GM18868 (cell line): Measurements from ENCODE around the gene MAB21L1.
A peak's percentile ranks its signal among the peaks of the same experiment; 100 is the strongest.

Experiments
- ATAC-seq: cut with Tn5 transposase; IDR thresholded peaks from one replicate; pipeline ENCODE4 v1.9.1; 2021; ENCODE audit warnings: mild to moderate bottlenecking, moderate library complexity; ENCODE audit not compliant: unreplicated experiment

The MAB21L1 gene

DNA sequence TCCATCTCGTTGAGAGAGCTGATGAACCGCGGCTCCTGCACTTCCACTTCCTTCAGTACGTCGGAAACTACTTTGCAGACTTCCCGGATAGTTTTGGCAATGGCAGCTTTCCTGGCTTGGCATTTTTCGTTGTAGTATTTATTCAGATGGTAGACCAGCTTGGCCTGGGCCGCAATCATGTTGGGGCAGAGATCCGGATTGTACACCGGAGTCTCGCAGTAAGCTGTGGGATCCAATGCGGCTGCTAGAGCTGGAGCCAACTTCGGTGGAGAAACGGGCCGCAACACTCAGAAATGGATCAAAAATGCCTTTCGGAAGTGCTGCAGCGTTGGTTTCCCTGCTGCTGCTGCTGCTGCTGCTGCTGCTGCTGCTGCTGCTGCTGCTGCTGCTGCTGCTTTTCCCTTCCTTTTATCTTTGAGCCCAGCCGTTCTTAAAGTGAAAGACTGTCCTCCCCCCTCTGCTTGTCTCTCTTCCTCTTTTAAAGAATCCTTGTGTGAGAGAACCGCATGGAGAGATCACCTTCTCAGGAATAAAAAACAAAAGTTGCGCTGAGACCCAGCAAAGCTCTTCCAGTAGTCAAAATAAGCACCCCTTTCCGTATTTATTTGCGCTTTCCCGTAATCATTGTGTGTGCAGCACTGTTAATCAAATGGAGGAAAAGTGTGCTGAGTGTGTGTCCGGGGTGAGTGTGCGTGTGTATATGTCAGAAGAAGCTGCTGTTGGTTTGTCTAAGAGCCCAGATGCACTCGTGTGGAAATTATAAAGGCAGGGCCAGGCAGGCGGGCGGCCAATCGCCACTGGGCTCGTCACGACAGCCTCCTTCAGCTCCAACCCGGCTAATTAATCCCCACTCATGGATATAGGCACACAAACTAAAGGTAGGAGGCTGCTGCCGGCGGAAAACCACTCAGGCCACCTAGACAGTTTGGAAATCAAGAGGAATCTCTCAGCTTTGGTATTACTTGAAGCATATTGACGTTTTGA is at the start of gene MAB21L1:
Gene MAB21L1 (minus strand): TSS at position 730 of the 984 bp plus-strand sequence. CDS start 551 bp downstream, at position 179.
- ATAC-seq = peak; percentile 58

DNA sequence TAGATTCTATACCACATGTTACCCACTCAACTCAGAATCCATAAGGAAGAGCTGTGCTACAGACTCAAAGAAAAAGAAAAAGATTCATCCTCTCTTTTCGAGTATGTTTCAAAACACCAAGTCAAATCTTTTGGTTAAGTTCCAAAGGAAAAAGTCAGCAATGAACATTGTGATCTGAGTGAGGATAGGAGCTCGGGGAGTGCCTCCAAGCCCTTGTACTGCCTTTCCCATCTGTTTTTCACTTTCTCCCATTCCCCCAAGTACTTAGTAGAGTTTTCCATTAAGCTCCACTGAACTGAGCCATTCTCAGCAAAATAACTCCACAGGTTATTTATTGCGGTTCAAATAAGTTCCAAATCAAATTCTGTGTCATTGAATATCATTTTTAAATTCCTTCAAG is 47.7 kb upstream of the MAB21L1 start:
- ATAC-seq = no peak

DNA sequence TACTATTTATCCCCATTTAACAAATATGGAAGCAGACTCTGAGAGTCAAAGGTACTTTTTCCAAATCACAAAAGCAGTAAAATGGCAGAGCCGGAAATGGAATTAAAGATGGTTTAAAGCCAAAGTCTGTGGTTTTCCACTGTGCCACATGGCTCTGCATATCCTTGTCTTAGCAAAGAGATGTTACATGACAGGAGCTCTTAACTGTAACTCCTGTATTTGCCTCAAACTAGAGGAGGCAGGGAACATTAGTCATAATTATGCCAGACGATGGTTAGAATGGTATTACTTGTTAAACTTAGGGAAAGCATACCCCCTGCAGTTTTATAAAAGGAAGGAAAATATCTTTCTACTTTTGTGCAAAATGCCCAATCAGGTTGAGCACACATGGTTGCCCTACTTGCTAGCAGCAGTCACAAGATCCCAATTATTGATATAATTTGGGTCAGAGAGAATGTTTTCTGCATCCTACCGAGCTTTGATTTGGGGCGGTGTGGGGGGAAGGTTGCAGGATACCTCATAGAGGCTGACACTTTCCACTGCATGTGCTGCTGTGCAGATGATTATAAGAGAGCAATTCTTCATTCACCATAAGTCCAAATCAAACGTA is 42.0 kb upstream of the MAB21L1 start:
- ATAC-seq = no peak

DNA sequence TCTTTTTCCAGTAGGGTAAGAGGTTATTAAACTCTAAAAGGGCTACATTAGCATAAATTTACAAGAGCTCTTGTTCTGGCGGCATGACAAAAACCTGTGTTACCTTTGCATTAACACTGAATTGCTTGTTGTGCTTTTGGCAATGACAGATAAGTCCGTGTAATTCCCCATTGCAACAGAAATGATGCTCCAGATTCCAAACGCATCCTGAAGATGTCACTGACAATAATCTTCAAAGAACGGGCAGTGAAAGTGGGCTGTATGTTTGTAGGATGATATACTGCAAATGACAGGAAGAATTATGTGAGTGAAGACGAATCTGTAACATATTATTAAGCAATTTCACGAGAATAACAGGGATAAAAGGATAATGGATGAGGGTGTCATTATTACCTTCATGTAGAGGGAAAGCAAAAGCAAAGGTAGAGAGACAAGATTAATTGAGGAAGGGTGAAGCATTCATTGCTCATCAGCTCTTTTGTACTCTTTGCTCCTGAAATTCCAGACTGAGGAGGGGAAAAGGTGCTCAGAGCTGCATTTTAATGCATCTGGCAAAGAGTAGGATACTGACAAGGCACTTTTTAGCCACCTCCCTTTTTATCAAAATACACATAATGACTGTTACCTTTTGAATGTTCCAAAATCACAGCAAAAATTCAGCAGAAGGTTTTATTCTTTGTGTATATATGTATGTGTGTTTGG is 38.5 kb upstream of the MAB21L1 start:
- no peak for ATAC-seq

DNA sequence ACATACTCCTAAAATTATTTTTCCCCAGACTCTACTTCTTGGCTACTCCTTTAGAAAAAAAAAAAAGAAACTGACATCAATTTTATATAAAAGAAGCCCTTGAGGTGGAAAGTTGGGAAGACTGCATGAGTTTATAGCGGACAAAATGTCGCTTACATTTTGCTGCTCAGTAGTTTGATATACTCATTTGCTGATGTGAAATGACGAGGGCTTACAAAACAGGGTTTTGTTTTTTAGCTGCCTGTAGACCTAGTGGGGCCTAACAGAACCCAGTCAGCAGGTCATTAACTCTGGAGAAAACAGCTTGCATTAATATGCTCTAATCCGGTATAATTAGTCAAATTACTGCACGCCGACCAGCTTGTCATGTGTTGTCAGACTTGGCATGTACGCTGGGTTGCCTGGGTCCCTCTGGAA is 37.6 kb upstream of the MAB21L1 start:
- ATAC-seq = no peak

DNA sequence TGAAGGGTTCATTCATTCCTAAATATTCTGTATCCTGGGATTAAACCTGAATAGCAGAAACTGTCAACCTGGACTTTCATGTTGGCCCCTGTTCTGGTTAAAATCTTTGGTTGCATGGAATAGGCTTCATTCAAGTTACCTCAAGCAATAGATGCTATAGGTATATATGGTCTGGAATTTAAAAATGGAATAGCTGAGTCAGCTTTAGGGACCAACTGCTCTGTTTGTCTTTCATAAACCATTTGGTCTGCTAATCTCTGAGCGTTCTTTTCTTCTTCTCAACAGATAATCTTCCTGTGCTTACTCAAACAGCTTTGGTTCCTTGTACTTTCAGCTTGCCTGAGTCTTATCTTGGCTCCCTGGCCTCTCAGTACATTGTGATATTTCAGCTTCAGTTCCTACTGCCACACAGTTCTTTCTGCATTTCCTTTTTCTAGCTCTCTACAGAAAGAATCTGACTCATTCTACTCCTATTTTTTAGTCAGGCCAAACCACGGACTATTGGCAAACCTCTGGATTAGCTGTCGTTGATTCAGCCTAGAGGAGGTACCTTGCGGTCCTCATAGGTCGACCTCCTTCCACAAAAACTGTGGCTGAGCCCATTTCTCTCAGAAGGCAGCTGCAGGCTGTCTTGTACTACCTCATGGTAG is 35.9 kb upstream of the MAB21L1 start:
- peak; percentile 42 for ATAC-seq

DNA sequence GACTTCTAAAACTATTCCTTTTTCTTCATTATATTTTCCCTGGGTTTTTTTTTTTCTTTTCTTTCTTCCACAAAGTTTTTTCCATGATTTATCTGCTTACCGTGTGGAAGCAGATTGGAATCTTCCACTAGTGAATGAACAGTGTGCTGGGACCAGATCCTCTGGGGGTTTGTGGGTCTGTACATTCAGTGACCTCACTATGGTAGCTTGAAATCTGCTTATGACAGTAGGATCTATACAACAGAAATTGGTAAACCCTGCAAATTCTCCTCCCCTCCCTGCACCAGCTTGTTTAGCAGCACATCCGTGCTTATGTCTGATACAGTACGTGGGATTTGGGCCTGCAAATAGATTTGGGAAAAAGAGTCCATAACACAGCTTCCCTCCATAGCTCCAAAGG is 26.0 kb upstream of the MAB21L1 start:
- ATAC-seq = no peak

DNA sequence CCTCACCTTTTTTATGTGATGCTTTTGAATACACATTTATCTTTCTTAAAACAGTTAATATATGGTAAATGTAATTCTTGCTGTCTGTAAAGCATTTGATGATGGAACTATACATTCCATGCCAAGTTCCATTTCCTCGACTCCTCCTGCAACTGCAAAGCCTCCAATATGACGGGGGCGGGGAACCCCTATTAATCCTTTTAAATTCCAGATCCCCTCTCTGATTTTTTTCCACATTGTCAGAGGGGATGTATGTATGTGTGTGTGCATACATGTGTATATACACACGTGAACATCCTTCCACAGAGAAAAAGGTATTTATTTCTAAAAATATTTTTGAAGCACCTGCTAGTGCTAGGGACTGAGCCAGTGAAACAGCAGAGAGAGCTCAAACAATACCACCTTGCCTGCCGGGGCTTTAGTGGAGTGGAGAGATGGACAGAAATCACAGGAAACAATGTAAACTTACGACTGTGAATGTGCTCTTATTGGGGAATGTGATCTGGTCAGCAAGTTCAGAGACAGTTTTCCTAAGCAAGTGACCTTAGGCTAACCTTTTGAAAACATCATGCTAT is 25.3 kb upstream of the MAB21L1 start:
- ATAC-seq = no peak

DNA sequence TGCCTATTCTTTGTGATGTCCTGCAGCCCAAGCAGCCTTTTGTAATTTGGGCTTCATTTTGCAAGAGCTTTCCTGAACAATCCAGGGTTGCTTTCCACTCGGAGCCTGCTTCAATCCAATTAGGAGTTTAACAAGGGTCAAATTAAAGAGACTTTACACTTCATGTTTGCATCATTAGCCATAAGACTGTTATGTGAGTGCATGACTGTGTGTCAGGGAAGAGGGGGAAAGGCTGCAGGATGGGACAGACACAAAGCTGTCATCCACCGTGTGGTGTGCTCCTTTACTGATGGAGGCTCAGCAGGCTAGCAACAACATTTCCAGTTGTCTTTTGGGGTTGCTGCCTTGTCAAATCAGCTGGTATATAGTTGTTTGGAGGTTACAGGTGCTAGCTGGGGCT is 23.7 kb upstream of the MAB21L1 start:
- ATAC-seq = no peak

DNA sequence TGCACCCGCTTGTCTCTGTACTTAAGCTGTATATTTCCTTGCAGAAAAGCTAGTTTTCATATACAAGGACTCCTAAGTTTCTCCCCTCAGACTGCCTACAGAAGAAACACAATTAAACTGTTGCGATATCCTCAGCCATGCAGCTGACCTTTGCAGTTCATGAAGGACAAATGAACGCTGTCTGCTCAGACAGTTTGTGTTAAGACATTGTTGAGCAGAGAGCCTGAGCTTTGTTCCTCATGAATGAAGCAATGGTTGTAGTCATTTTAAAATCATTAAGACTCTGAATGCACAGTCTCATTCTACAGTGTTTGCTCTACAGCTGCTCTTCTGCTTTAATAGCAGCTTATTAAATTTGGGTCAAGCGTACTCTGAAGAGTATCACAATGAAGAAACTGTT is 23.2 kb upstream of the MAB21L1 start:
- no peak for ATAC-seq

DNA sequence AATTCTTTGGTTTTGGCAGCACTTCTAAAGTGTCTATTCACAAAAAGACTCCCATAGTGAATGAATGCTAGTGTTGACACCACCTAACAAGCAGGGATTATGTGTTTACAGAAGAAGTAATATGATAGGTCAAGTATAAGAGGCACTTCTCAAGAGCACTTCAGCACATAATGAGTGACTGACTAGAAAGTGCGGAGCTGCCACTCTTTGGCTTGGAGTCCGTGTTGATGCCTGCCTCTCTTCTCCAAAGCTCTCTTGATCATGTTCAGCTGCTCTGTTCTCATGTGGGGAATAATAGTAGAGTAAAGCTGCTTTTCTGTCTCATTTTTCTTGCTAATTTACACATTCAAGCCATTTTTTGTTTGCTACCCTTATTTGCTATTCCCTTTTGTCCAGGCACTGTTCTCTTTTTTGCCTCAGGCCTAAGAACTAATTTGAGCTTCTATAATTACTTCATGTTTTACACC is 22.7 kb upstream of the MAB21L1 start:
- no peak for ATAC-seq

DNA sequence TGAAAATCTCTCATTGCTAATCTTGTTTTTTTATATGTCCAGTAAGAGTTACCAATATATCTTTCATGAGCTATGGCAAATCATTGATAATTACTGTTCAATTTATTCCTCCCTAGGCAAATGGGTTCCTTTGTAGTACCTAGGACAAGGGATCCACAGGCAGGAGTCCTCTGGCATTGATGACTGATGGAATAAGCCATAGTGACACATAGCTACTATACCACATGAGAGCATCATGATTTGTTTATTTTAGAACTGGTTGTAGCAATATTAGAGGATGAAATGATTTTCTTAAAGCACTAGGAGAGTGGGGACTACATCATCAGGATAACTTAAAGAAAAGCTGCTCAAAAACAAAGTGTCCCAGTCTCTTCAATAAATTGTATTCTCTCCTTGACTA is 21.7 kb upstream of the MAB21L1 start:
- ATAC-seq = no peak

DNA sequence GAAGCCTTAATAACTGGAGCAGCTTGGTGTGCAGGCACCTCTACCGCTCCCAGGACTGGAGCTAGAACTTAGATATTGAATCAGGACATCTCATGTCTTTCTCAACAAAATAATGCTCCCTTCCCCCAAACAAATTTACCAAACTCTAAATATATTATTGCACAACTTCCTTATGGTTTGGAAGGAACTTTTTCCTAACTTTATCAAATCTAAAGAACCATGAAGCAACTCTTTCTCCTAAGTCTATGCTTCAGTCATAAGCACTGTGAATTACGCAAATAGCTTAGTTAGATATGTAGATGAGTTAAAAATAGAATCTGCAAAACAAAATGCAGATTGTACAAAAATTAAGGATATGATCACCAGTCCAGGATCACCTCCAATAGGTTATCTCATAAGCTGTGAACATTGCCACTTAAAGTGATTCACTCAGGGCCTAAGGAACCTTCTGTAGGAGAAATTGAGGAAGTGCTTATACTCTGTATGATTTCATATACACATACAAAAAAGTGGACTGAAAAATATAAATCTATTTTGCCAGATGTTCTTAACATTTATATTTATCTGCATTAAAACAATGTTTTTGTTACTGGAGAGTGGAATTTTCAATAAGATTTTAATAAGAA is 20.4 kb upstream of the MAB21L1 start:
- ATAC-seq = no peak

DNA sequence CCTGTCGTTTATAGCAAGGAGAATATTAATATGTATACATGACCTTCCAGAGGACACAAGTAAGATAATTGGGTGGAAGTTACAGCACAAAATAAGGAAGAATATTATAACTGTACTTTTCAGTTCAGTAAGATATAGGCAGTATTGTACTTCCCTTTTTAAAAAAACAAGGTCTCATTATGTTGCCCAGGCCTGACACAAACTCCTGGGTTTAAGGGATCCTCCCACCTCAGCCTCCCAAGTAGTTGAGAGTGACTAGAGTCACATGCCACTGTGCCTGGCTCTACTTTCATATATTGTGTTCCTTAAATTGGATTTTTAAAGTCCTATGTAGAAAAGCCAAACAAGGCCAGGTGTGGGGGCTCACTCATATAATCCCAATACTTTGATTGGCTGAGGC is 19.5 kb upstream of the MAB21L1 start:
- ATAC-seq = no peak

DNA sequence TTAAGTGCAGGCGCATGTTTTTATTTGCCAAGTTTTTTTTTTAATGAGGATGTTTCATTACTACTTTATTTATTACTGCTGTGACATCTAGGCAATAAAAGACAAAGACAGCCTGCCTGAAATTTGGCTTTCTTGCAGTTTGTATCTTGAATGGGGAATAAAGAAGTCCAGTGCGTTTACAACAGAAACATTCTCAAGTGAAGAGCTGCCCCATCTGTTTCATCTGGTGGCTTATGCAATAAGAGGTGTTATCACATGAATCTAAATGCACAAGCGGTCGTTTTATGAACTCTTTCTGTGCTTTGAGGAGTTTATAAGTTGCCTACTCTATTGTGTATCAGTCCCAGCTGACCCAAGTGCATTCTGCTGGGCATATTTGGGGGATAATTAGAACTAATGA is 12.6 kb upstream of the MAB21L1 start:
- ATAC-seq = no peak

DNA sequence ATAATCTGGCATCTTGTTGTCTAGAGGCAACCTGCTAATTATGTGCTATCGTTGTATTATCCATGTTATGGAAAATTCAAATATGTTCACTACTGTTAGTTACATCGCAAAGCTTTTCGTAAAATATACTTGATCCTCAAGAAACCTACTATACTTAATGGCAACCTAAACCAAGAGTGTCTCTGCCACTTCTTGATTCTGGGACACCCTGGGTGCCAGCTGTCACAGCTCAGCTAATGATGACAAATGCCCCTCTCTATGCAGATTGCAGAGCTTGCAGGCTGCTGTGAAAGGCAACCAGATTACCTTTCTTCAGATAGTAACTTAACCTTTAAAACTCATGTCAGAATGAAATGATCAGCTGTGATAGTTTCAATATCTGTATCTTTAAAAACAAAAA is 8.9 kb upstream of the MAB21L1 start:
- ATAC-seq = no peak

DNA sequence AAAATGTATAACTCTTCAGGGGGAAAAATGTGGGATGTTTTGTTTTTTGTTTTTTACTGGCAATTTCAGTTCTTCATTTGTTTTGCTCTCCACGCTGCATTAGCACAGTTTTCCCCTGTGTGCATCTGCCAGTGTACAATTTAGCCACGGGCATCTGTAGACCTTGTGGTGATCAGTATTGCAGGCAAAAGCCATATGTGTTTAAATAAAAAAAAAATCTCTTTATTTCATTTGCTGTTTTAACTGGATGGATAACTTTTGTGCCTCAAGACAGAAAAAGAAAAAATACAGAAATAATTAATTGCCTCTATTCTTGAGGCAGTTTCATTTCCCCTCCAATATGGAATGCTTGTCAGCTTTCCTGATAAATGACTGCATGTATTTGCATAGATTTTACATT is 7.9 kb upstream of the MAB21L1 start:
- no peak for ATAC-seq

DNA sequence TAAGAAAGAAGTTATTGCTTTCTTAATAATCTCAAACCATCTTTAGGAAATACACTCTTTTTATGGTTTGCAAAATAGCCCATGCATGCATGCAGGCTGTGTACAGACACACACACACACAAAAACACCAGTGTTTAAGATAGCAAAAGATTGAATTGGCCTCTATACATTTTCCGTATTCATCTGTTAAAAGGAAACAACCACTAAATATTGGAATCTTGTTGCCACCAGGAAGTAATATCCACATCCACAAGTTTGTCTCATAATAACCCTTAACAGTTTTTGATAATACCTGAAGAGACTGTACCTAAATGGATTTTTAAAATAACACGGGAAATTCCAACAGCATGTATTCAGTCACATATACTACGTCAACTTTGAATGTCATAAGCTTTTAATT is 7.3 kb upstream of the MAB21L1 start:
- no peak for ATAC-seq

DNA sequence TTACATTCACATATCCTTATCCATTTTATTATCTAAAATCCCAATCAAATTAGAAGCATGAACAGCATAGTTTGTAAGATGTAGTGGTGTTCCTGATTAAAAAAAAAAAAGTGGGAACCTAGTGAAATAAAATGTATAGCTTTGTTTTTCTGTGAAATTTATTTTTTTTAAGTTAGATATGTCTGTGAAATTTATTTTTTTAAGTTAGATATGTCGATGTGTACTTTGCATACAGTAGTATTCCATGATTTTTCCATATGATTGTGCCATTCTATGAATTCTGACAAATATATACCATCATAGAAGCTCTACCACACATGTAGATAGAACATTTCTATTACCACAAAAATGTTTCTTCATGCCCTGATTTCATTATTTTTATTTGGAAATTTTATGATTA is 6.0 kb upstream of the MAB21L1 start:
- ATAC-seq = no peak

DNA sequence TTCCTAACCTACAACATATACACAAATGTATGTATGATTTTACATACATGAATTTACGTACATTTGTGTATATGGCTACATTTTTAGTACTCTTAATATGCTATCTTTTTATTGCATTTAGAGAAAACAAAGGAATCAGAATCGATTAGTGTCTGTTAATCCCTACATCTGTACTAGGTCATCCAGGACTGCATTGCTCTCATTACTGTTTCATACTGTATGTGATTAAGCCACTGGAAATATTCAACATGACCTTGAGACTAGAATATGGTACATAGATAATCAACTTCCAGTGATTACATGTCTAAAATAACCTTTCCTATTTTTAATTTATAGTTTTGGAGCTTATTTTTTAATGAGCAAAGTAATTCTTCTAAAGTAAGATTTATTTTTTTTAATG is 5.3 kb upstream of the MAB21L1 start:
- no peak for ATAC-seq
